Measurements from ENCODE around the gene PTEN.
A peak's percentile ranks its signal among the peaks of the same experiment; 100 is the strongest.

The PTEN gene

DNA sequence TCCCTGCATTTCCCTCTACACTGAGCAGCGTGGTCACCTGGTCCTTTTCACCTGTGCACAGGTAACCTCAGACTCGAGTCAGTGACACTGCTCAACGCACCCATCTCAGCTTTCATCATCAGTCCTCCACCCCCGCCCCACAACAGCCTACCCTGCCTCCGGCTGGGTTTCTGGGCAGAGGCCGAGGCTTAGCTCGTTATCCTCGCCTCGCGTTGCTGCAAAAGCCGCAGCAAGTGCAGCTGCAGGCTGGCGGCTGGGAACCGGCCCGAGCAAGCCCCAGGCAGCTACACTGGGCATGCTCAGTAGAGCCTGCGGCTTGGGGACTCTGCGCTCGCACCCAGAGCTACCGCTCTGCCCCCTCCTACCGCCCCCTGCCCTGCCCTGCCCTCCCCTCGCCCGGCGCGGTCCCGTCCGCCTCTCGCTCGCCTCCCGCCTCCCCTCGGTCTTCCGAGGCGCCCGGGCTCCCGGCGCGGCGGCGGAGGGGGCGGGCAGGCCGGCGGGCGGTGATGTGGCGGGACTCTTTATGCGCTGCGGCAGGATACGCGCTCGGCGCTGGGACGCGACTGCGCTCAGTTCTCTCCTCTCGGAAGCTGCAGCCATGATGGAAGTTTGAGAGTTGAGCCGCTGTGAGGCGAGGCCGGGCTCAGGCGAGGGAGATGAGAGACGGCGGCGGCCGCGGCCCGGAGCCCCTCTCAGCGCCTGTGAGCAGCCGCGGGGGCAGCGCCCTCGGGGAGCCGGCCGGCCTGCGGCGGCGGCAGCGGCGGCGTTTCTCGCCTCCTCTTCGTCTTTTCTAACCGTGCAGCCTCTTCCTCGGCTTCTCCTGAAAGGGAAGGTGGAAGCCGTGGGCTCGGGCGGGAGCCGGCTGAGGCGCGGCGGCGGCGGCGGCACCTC is at the start of gene PTEN, which contains the start of gene KLLN:
Gene PTEN, plus strand, starts transcription at position 573 of the 891 bp plus-strand sequence. CDS start 845 bp downstream, outside the sequence.
Gene KLLN, minus strand, starts transcription at position 481 of the 891 bp plus-strand sequence. CDS start 1,046 bp downstream, outside the sequence.
- Histone ChIP-seq H3K9ac (ENCODE audit: low read depth in 1 of 2, low read length in 2 of 2) (peak within 1 kb of the TSS; percentile 86 to 98), H3K27ac (ENCODE audit: low read depth, low read length) (peak within 1 kb of the TSS; percentile 93), H3K9me3 (ENCODE audit: control insufficient read depth in 1 of 2, low read length in 2 of 2) (peaks cover 0 to 1% of the 10 kb centered on the region in 2 donors), H3K4me3 (ENCODE audit: low read depth in 1 of 2, low read length in 2 of 2) (peak within 1 kb of the TSS; percentile 93 to 97), H3K4me1 (ENCODE audit: control insufficient read depth in 1 of 2, insufficient read depth in 2 of 2, low read length in 2 of 2) (peaks cover 18 to 20% of the 10 kb centered on the region in 2 donors), H3K36me3 (ENCODE audit: control insufficient read depth in 1 of 2, insufficient read depth in 2 of 2, low read length in 2 of 2) (no peaks in the 10 kb centered on the region), H3K27me3 (ENCODE audit: control insufficient read depth in 1 of 2, insufficient read depth in 2 of 2, low read length in 2 of 2) (no peaks in the 10 kb centered on the region)

DNA sequence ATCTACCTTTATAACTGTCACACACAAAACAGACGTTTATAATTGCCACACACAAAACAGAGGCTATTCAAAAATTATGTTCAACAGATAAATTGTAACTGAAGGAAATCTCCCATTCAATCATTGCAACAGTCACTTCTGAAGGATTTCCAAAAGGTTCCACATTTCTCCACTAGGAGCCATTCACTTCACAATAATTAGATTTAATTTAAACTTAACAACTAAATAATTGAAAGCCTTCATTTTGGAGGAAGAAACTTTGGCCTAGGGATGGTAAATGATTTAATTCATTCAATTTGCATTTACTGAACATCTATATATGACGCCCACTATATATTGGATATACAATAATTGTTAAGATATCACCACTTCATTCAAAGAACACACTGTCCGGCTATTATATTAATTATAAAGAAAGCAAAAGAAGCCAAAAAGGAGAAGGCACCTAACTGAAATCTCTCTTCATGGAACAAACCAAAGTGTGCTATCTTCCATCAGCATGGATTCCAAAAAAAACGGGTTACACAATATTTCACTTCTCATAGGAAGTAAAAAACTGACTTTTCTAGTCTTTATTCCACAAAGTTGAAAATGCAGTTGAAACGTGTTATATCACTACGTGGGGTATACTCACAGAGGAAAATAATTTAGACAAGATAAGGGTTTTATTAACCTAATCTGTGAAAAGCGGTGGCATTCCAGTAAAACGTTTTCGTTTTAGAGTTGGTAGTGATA is 47.1 kb upstream of the PTEN start:
- H3K27ac ChIP-seq (ENCODE audit: low read depth, low read length), result no peak overlapping the region
- H3K9me3 ChIP-seq (ENCODE audit: control insufficient read depth in 1 of 2, low read length in 2 of 2), result no peaks in the 10 kb centered on the region
- peak overlapping the region in 1 of 2 donors; percentile 89 for H3K9ac ChIP-seq (ENCODE audit: low read depth in 1 of 2, low read length in 2 of 2)
- H3K36me3 ChIP-seq (ENCODE audit: control insufficient read depth in 1 of 2, insufficient read depth in 2 of 2, low read length in 2 of 2), result peaks cover 0 to 3% of the 10 kb centered on the region in 2 donors
- no peaks in the 10 kb centered on the region for H3K27me3 ChIP-seq (ENCODE audit: control insufficient read depth in 1 of 2, insufficient read depth in 2 of 2, low read length in 2 of 2)
- peaks cover 21 to 25% of the 10 kb centered on the region in 2 donors for H3K4me1 ChIP-seq (ENCODE audit: control insufficient read depth in 1 of 2, insufficient read depth in 2 of 2, low read length in 2 of 2)
- peak overlapping the region; percentile 90 to 93 for H3K4me3 ChIP-seq (ENCODE audit: low read depth in 1 of 2, low read length in 2 of 2)

DNA sequence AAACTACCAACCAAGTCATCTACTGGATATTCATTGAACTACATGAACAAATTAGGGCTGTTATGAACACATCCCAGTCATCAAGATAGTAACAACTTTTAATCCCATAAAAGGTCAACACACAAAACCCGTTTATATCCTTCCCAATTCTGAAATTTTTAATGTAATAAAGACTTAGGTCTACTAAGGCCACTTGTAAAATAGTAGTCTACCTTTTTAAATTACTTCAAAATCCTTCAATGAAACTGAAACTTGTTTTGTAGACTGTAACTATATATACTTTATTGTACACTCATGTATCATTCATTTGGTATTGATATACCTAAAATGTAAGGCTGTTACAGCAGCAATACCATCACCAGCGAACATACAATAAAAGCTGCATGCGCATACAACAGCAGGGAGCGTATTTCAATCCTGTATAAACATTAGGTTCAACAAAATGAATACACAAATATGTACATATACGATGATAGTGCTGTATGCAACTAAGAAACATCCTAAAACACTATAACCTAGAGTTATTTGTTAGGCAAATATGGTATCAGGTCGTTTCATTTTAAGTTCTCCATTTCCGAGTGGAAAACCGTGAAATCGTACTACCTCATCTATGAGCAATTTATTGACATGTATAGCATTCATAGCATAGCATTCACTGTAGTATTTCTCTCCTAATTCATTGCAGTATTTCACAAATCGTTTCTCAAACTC is 46.4 kb upstream of the PTEN start:
- H3K9me3 ChIP-seq (ENCODE audit: control insufficient read depth in 1 of 2, low read length in 2 of 2), result no peaks in the 10 kb centered on the region
- peaks cover 21 to 25% of the 10 kb centered on the region in 2 donors for H3K4me1 ChIP-seq (ENCODE audit: control insufficient read depth in 1 of 2, insufficient read depth in 2 of 2, low read length in 2 of 2)
- H3K27me3 ChIP-seq (ENCODE audit: control insufficient read depth in 1 of 2, insufficient read depth in 2 of 2, low read length in 2 of 2), result no peaks in the 10 kb centered on the region
- peak overlapping the region; percentile 93 for H3K27ac ChIP-seq (ENCODE audit: low read depth, low read length)
- H3K4me3 ChIP-seq (ENCODE audit: low read depth in 1 of 2, low read length in 2 of 2), result peak overlapping the region; percentile 90 to 93
- peaks cover 0 to 3% of the 10 kb centered on the region in 2 donors for H3K36me3 ChIP-seq (ENCODE audit: control insufficient read depth in 1 of 2, insufficient read depth in 2 of 2, low read length in 2 of 2)
- H3K9ac ChIP-seq (ENCODE audit: low read depth in 1 of 2, low read length in 2 of 2), result peak overlapping the region; percentile 82 to 89

DNA sequence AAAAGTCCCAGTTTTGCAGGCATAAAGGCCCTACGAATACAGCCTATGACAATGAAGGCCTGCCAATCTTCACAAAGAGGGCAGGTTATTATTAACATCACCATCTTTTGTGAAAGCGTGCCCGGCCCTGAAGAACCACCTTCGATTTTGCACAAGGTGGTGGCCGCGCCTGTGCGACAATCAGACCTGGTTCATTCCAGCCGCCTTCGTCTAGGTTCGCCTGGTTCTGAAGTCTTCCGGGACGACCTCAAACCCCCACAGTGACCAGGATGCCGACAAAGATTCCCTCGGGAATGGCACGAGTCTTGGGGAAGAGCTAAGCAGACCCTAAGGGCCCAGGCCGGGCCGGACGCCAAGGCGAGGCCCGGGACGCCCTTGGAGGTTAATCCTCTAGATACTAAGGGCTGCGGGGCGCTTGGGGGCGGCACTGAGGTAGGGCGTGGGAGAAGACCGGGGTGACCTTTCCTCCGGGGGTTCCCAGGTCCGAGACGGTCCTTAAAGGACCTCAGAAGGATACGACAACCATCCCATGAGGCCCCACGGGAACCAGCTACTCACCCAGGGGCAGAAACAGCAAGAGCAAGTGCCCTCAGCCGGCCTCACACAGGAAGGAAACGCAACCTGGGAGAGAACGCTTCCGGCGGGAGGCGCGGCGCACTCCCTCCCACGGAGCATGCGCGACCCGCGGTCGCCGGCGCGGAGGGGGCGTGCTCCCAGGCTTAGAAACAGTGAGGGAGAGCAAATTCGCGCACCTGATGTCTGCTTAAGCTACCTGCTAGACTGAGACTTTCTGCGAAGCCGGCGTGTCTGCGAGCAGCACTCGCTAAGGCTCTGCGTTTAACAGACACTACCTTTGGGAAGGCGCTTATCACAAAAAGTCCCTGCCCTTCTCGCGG is 45.6 kb upstream of the PTEN start, which contains the start of gene ATAD1:
Gene ATAD1, minus strand, starts transcription at position 618 of the 896 bp plus-strand sequence. CDS start 3,627 bp downstream, outside the sequence.
- no peaks in the 10 kb centered on the region for H3K9me3 ChIP-seq (ENCODE audit: control insufficient read depth in 1 of 2, low read length in 2 of 2)
- peak within 1 kb of the TSS; percentile 82 to 89 for H3K9ac ChIP-seq (ENCODE audit: low read depth in 1 of 2, low read length in 2 of 2)
- peaks cover 21 to 25% of the 10 kb centered on the region in 2 donors for H3K4me1 ChIP-seq (ENCODE audit: control insufficient read depth in 1 of 2, insufficient read depth in 2 of 2, low read length in 2 of 2)
- no peaks in the 10 kb centered on the region for H3K27me3 ChIP-seq (ENCODE audit: control insufficient read depth in 1 of 2, insufficient read depth in 2 of 2, low read length in 2 of 2)
- peak within 1 kb of the TSS; percentile 90 to 93 for H3K4me3 ChIP-seq (ENCODE audit: low read depth in 1 of 2, low read length in 2 of 2)
- H3K27ac ChIP-seq (ENCODE audit: low read depth, low read length), result peak within 1 kb of the TSS; percentile 93
- no peaks in the 10 kb centered on the region for H3K36me3 ChIP-seq (ENCODE audit: control insufficient read depth in 1 of 2, insufficient read depth in 2 of 2, low read length in 2 of 2)

DNA sequence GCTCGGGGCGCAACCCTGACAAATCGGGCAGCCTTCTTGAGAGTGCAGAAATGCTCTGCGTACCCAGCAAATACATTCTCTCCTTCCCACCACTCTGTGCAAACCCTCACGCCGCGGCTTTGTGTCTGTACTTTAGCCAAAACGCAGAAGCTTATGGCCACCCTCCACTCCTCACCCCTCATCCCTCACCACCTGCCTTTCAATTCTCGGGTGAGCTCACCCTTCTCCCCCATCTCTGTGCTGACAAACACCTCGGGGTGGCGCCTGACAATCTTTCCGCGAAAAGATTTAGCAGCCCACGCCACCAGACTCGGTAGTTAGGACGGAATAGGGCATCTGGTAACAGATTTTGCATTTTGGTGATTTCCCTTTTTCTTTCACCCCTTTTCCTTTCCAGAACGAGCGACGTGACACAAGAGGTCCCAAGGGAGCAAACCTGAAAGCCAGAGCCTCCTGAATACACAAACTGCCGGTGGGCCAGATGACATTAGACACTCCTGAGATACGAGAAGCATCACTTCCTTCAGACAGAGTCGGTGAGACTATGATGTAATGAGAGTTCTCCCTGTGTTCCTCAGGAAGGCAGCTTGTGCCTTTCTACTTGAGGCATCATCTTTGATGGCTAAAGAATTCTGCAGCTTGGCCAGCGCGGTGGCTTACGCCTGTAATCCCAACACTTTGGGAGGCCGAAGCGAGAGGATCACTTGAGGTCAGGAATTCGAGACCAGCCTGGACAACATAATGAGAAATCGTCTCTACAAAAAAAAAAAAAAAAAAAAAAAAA is 44.7 kb upstream of the PTEN start:
- Histone ChIP-seq H3K9me3 (ENCODE audit: control insufficient read depth in 1 of 2, low read length in 2 of 2) (no peaks in the 10 kb centered on the region), H3K36me3 (ENCODE audit: control insufficient read depth in 1 of 2, insufficient read depth in 2 of 2, low read length in 2 of 2) (no peaks in the 10 kb centered on the region), H3K27ac (ENCODE audit: low read depth, low read length) (peak overlapping the region; percentile 93), H3K27me3 (ENCODE audit: control insufficient read depth in 1 of 2, insufficient read depth in 2 of 2, low read length in 2 of 2) (no peaks in the 10 kb centered on the region), H3K4me1 (ENCODE audit: control insufficient read depth in 1 of 2, insufficient read depth in 2 of 2, low read length in 2 of 2) (peaks cover 21 to 25% of the 10 kb centered on the region in 2 donors), H3K9ac (ENCODE audit: low read depth in 1 of 2, low read length in 2 of 2) (peak overlapping the region; percentile 82 to 89), H3K4me3 (ENCODE audit: low read depth in 1 of 2, low read length in 2 of 2) (peak overlapping the region; percentile 90 to 93)

DNA sequence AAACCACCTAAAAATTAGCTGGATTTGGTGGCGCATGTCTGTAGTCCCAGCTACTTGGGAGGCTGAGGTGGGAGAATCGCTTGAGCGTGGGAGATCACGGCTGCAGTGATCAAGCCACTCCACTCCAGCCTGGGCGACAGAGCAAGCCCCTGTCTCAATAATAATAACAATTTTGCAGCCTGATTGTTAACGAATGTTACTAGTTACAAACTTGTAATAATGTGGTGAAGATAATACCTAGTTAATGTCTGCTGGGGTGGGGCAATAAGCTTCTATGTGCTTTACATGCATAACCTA is 44.2 kb upstream of the PTEN start:
- H3K9ac ChIP-seq (ENCODE audit: low read depth in 1 of 2, low read length in 2 of 2), result no peak overlapping the region

DNA sequence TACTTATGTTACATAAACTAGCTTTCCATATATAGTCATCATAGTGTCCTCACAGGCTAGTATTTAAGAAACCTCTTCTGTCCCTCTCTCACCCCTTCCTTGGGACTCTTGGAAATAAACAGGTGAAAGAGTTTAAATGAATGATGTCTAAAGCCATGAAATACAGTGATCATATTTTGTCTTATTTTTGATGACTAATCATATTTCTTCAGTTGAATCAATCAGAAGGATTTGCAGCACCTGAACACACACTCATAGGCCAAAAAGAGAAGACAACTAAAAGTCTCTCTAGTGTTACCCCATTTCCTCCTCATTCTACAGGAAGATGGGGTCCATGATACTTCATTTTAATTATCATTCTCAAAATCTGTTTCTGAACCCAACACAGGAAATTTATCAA is 36.8 kb upstream of the PTEN start:
- no peaks in the 10 kb centered on the region for H3K4me1 ChIP-seq (ENCODE audit: control insufficient read depth in 1 of 2, insufficient read depth in 2 of 2, low read length in 2 of 2)
- no peak overlapping the region for H3K27ac ChIP-seq (ENCODE audit: low read depth, low read length)
- no peaks in the 10 kb centered on the region for H3K27me3 ChIP-seq (ENCODE audit: control insufficient read depth in 1 of 2, insufficient read depth in 2 of 2, low read length in 2 of 2)
- H3K9me3 ChIP-seq (ENCODE audit: control insufficient read depth in 1 of 2, low read length in 2 of 2), result no peaks in the 10 kb centered on the region
- H3K36me3 ChIP-seq (ENCODE audit: control insufficient read depth in 1 of 2, insufficient read depth in 2 of 2, low read length in 2 of 2), result no peaks in the 10 kb centered on the region
- H3K9ac ChIP-seq (ENCODE audit: low read depth in 1 of 2, low read length in 2 of 2), result no peak overlapping the region
- no peak overlapping the region for H3K4me3 ChIP-seq (ENCODE audit: low read depth in 1 of 2, low read length in 2 of 2)

More for the DNA sequence above, 44.2 kb upstream of the PTEN start:
- Histone ChIP-seq H3K4me1 (ENCODE audit: control insufficient read depth in 1 of 2, insufficient read depth in 2 of 2, low read length in 2 of 2) (peaks cover 21 to 25% of the 10 kb centered on the region in 2 donors), H3K36me3 (ENCODE audit: control insufficient read depth in 1 of 2, insufficient read depth in 2 of 2, low read length in 2 of 2) (no peaks in the 10 kb centered on the region), H3K9me3 (ENCODE audit: control insufficient read depth in 1 of 2, low read length in 2 of 2) (no peaks in the 10 kb centered on the region), H3K27me3 (ENCODE audit: control insufficient read depth in 1 of 2, insufficient read depth in 2 of 2, low read length in 2 of 2) (no peaks in the 10 kb centered on the region), H3K4me3 (ENCODE audit: low read depth in 1 of 2, low read length in 2 of 2) (no peak overlapping the region), H3K27ac (ENCODE audit: low read depth, low read length) (no peak overlapping the region)

DNA sequence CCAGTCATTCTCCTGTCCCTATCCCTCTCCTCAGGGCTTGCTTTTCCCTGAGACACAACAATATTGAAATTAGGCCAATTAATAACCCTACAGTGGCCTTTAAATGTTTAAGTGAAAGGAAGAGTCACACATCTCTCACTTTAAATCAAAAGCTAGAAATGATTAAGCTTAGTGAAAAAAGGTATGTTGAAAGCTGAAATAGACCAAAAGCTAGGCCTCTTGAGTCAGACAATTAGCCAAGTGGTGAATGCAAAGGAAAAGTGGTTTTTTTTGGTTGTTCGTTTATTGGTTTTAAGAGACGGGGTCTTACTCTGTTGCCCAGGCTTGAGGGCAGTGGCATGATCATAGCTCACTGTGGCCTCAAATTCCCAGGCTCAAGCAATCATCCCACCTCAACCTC is 35.7 kb upstream of the PTEN start:
- H3K9ac ChIP-seq (ENCODE audit: low read depth in 1 of 2, low read length in 2 of 2), result no peak overlapping the region
- H3K27ac ChIP-seq (ENCODE audit: low read depth, low read length), result no peak overlapping the region

More for the DNA sequence above, 35.7 kb upstream of the PTEN start:
- H3K9me3 ChIP-seq (ENCODE audit: control insufficient read depth in 1 of 2, low read length in 2 of 2), result no peaks in the 10 kb centered on the region
- no peaks in the 10 kb centered on the region for H3K4me1 ChIP-seq (ENCODE audit: control insufficient read depth in 1 of 2, insufficient read depth in 2 of 2, low read length in 2 of 2)
- H3K36me3 ChIP-seq (ENCODE audit: control insufficient read depth in 1 of 2, insufficient read depth in 2 of 2, low read length in 2 of 2), result no peaks in the 10 kb centered on the region
- no peak overlapping the region for H3K4me3 ChIP-seq (ENCODE audit: low read depth in 1 of 2, low read length in 2 of 2)
- H3K27me3 ChIP-seq (ENCODE audit: control insufficient read depth in 1 of 2, insufficient read depth in 2 of 2, low read length in 2 of 2), result no peaks in the 10 kb centered on the region

Measured in duodenal mucosa (tissue), 2 donors.